ENCODE data around the gene RHOU. TPM values are rescaled to one million over a fixed set of nuclear protein-coding genes. Genes with fewer than 3 reads are reported as not detected.

RHOU gene
- total and polyA plus RNA-seq, 2 of the 13 experiments (the other 11 are each of a cell fraction or from before 2014, with no cell fraction given) = 11.9 to 18.5 TPM

- TF ChIP-seq MTA3 (CRISPR knock-in tag; IDR thresholded peaks at IDR 0.05) = no peak
- TF ChIP-seq RARG (CRISPR knock-in tag; IDR thresholded peaks at IDR 0.05; ENCODE audit: low read depth) = no peak
- TF ChIP-seq ZNF839 (CRISPR knock-in tag; IDR thresholded peaks at IDR 0.05; ENCODE audit: borderline replicate concordance) = no peak
- no peak for TF ChIP-seq NCOR1 (IDR thresholded peaks at IDR 0.05; ENCODE audit: borderline replicate concordance, low read length)
- TF ChIP-seq KLF6 (CRISPR knock-in tag; IDR thresholded peaks at IDR 0.05) = no peak
- TF ChIP-seq, protein P1, sequence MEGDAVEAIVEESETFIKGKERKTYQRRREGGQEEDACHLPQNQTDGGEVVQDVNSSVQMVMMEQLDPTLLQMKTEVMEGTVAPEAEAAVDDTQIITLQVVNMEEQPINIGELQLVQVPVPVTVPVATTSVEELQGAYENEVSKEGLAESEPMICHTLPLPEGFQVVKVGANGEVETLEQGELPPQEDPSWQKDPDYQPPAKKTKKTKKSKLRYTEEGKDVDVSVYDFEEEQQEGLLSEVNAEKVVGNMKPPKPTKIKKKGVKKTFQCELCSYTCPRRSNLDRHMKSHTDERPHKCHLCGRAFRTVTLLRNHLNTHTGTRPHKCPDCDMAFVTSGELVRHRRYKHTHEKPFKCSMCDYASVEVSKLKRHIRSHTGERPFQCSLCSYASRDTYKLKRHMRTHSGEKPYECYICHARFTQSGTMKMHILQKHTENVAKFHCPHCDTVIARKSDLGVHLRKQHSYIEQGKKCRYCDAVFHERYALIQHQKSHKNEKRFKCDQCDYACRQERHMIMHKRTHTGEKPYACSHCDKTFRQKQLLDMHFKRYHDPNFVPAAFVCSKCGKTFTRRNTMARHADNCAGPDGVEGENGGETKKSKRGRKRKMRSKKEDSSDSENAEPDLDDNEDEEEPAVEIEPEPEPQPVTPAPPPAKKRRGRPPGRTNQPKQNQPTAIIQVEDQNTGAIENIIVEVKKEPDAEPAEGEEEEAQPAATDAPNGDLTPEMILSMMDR (CRISPR knock-in tag; IDR thresholded peaks at IDR 0.05) = 0 out of 2 replicates have a peak, but pooled peaks have one; percentile 12
- TF ChIP-seq KMT2A (CRISPR knock-in tag; IDR thresholded peaks at IDR 0.05) = peak; percentile 50; the same call in 1 of the 2 replicates
- TF ChIP-seq DNMT1 (CRISPR knock-in tag; IDR thresholded peaks at IDR 0.05) = no peak
- TF ChIP-seq NONO (IDR thresholded peaks at IDR 0.05) = no peak
- 0 out of 2 replicates have a peak, but pooled peaks have one; percentile 39 for TF ChIP-seq NONO (CRISPR knock-in tag; conservative IDR thresholded peaks at IDR 0.05)
- TF ChIP-seq ZBTB20 (CRISPR knock-in tag; IDR thresholded peaks at IDR 0.05; ENCODE audit: borderline replicate concordance, low read depth) = no peak
- TF ChIP-seq STAT5B (CRISPR knock-in tag; IDR thresholded peaks at IDR 0.05) = no peak
- no peak for TF ChIP-seq WIZ (CRISPR knock-in tag; IDR thresholded peaks at IDR 0.05)
- no peak for TF ChIP-seq ZNF17 (CRISPR knock-in tag; IDR thresholded peaks at IDR 0.05)
- no peak for TF ChIP-seq PAF1 (CRISPR knock-in tag; IDR thresholded peaks at IDR 0.05)
- no peak for TF ChIP-seq SOX5 (CRISPR knock-in tag; IDR thresholded peaks at IDR 0.05; ENCODE audit: borderline replicate concordance)
- TF ChIP-seq KAT2B (IDR thresholded peaks at IDR 0.05; ENCODE audit: borderline replicate concordance, low read depth, low read length) = no peak
- no peak for TF ChIP-seq ATAD3A (CRISPR knock-in tag; IDR thresholded peaks at IDR 0.05)
- TF ChIP-seq CEBPG (CRISPR knock-in tag; IDR thresholded peaks at IDR 0.05) = no peak
- TF ChIP-seq, protein P2, sequence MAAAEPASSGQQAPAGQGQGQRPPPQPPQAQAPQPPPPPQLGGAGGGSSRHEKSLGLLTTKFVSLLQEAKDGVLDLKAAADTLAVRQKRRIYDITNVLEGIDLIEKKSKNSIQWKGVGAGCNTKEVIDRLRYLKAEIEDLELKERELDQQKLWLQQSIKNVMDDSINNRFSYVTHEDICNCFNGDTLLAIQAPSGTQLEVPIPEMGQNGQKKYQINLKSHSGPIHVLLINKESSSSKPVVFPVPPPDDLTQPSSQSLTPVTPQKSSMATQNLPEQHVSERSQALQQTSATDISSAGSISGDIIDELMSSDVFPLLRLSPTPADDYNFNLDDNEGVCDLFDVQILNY (CRISPR knock-in tag; conservative IDR thresholded peaks at IDR 0.05) = no peak
- TF ChIP-seq ZNF773 (CRISPR knock-in tag; IDR thresholded peaks at IDR 0.05; ENCODE audit: borderline replicate concordance) = no peak
- no peak for TF ChIP-seq ZNF546 (CRISPR knock-in tag; conservative IDR thresholded peaks at IDR 0.05)
- no peak for TF ChIP-seq TEAD3 (CRISPR knock-in tag; optimal IDR thresholded peaks at IDR 0.05; ENCODE audit: borderline replicate concordance)
- 0 out of 2 replicates have a peak, but pooled peaks have one; percentile 27 for TF ChIP-seq POGZ (CRISPR knock-in tag; IDR thresholded peaks at IDR 0.05)
- no peak for TF ChIP-seq ZXDC (CRISPR knock-in tag; IDR thresholded peaks at IDR 0.05)
- TF ChIP-seq MATR3 (CRISPR knock-in tag; IDR thresholded peaks at IDR 0.05) = no peak
- peak; percentile 95 for TF ChIP-seq ZEB1 (IDR thresholded peaks at IDR 0.05; ENCODE audit: insufficient replicate concordance, low read depth)
- no peak for TF ChIP-seq ZNF660 (CRISPR knock-in tag; IDR thresholded peaks at IDR 0.05; ENCODE audit: borderline replicate concordance, low read depth)
- TF ChIP-seq ZNF644 (CRISPR knock-in tag; IDR thresholded peaks at IDR 0.05; ENCODE audit: low read depth) = no peak
Observed at GRCh38 chr1:228735871-228736586, 750 bp downstream of the RHOU start (continued).

All from HepG2 (cell line).